ENCODE data around the gene CXorf58.

CXorf58 gene

GRCh38 chrX:23901805-23902204 lies 6.0 kb upstream of the CXorf58 start:
- no peak for DNase-seq

- no peak for DNase-seq
Observed at GRCh38 chrX:23902419-23902818, 5.4 kb upstream of the CXorf58 start.

- DNase-seq: no peak
Observed at GRCh38 chrX:23904096-23904495, 3.7 kb upstream of the CXorf58 start.

- DNase-seq: no peak
Observed at GRCh38 chrX:23907111-23907497, 702 bp upstream of the CXorf58 start.

GRCh38 chrX:23908219-23909004 lies 606 bp downstream of the CXorf58 start:
- no peak for DNase-seq

GRCh38 chrX:23911126-23911835 lies 3.5 kb downstream of the CXorf58 start:
- DNase-seq: no peak

GRCh38 chrX:23919148-23919547 lies 11.3 kb downstream of the CXorf58 start:
- DNase-seq: no peak

GRCh38 chrX:23919706-23920320 lies 12.0 kb downstream of the CXorf58 start:
- DNase-seq: no peak

GRCh38 chrX:23926015-23926414 lies 18.2 kb downstream of the CXorf58 start:
- no peak for DNase-seq

- no peak for DNase-seq
Observed at GRCh38 chrX:23930894-23931604, 23.2 kb downstream of the CXorf58 start.

GRCh38 chrX:23932046-23932445 lies 24.2 kb downstream of the CXorf58 start:
- no peak for DNase-seq

GRCh38 chrX:23935106-23935505 lies 27.3 kb downstream of the CXorf58 start:
- DNase-seq: no peak

- DNase-seq: no peak
Observed at GRCh38 chrX:23936180-23936579, 28.4 kb downstream of the CXorf58 start.

GRCh38 chrX:23937100-23937499 lies 29.3 kb downstream of the CXorf58 start:
- no peak for DNase-seq

- no peak for DNase-seq
Observed at GRCh38 chrX:23938690-23939089, 30.9 kb downstream of the CXorf58 start.

GRCh38 chrX:23939203-23939602 lies 31.4 kb downstream of the CXorf58 start:
- no peak for DNase-seq

- no peak for DNase-seq
Observed at GRCh38 chrX:23944234-23944633, 36.4 kb downstream of the CXorf58 start.

GRCh38 chrX:23945206-23945605 lies 37.4 kb downstream of the CXorf58 start:
- no peak for DNase-seq

- no peak for DNase-seq
Observed at GRCh38 chrX:23952391-23952790, 44.6 kb downstream of the CXorf58 start.

- no peak for DNase-seq
Observed at GRCh38 chrX:23952984-23953907, 45.4 kb downstream of the CXorf58 start.

GRCh38 chrX:23953908-23954269 lies 46.1 kb downstream of the CXorf58 start:
- DNase-seq: no peak

- no peak for DNase-seq
Observed at GRCh38 chrX:23954396-23954795, 46.6 kb downstream of the CXorf58 start.
